ENCODE measurements around the gene ZBTB18. TPM values are rescaled to one million over a fixed set of nuclear protein-coding genes. Genes with fewer than 3 reads are reported as not detected.

ZBTB18 gene
- total RNA-seq, 1 experiment from 2014 or later, result 1.8 TPM

DNA sequence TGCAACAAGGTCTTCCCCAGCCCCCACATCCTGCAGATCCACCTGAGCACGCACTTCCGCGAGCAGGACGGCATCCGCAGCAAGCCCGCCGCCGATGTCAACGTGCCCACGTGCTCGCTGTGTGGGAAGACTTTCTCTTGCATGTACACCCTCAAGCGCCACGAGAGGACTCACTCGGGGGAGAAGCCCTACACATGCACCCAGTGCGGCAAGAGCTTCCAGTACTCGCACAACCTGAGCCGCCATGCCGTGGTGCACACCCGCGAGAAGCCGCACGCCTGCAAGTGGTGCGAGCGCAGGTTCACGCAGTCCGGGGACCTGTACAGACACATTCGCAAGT is 3.8 kb downstream of the ZBTB18 start:
- no peak for DNase-seq (ENCODE audit: low read depth, low spot score)
- Histone ChIP-seq H3K79me2 (ENCODE audit: insufficient read depth, low read length) (no peaks in the 10 kb centered on the region), H3K27me3 (ENCODE audit: insufficient read depth, low read length) (peaks cover 48% of the 10 kb centered on the region), H3K4me1 (ENCODE audit: control insufficient read depth in 1 of 2, insufficient read depth in 2 of 2, low read length in 2 of 2) (no peaks in the 10 kb centered on the region), H3K9ac (ENCODE audit: low read length) (no peak overlapping the region), H4K20me1 (ENCODE audit: insufficient read depth) (no peaks in the 10 kb centered on the region; the same call in 1 of the 2 replicates), H3K4me2 (ENCODE audit: low read length) (no peak overlapping the region), H3K9me3 (ENCODE audit: control insufficient read depth in 1 of 2, insufficient read depth in 1 of 2, low read depth in 1 of 2, low read length in 2 of 2) (no peaks in the 10 kb centered on the region), H3K9me2 (ENCODE audit: insufficient read depth) (no peaks in the 10 kb centered on the region), H2AFZ (ENCODE audit: low read depth, low read length, poor library complexity, severe bottlenecking) (no peak overlapping the region), H3K27ac (ENCODE audit: low read depth, low read length) (no peak overlapping the region), H3K4me3 (replicated peaks in 1 of 2; ENCODE audit: low read depth in 1 of 2, low read length in 2 of 2) (no peak overlapping the region), H3K36me3 (ENCODE audit: control insufficient read depth in 1 of 2, insufficient read depth in 2 of 2, low read length in 2 of 2) (no peaks in the 10 kb centered on the region)
- no TSS peak for BruUV-seq (replicated peaks)
- RAD21 ChIA-PET (ENCODE audit: low non-redundant PET in 1 of 2, low total read pairs in 2 of 2, uncharacterized antibody in 2 of 2, unreplicated experiment in 2 of 2), result no interaction called here
- ATAC-seq, result no peak
- TF ChIP-seq ZNF274 (IDR thresholded peaks at IDR 0.05; ENCODE audit: low read depth, low read length) (no peak), FOSL1 (IDR thresholded peaks at IDR 0.05; ENCODE audit: low read depth) (no peak), MAX (IDR thresholded peaks at IDR 0.05) (no peak), POLR2A (IDR thresholded peaks at IDR 0.05; ENCODE audit: borderline replicate concordance, extremely low read depth, insufficient read depth, insufficient read length) (no peak), RAD21 (IDR thresholded peaks at IDR 0.05; ENCODE audit: low read depth) (no peak), SIN3A (IDR thresholded peaks at IDR 0.05; ENCODE audit: low read depth) (no peak), POLR2AphosphoS5 (IDR thresholded peaks at IDR 0.05; ENCODE audit: low read depth, low read length) (no peak), CEBPB (IDR thresholded peaks at IDR 0.05; ENCODE audit: low read depth) (no peak), TCF7L2 (IDR thresholded peaks at IDR 0.05; ENCODE audit: borderline replicate concordance, extremely low read depth, insufficient read depth, insufficient read length) (no peak), SP1 (IDR thresholded peaks at IDR 0.05; ENCODE audit: low read depth) (no peak), EGR1 (IDR thresholded peaks at IDR 0.05; ENCODE audit: low read depth) (no peak), YY1 (IDR thresholded peaks at IDR 0.05; ENCODE audit: extremely low read depth, insufficient replicate concordance, low read depth, low read length) (no peak), JUND (IDR thresholded peaks at IDR 0.05) (no peak), REST (IDR thresholded peaks at IDR 0.05; ENCODE audit: low read depth) (no peak), EZH2phosphoT487 (IDR thresholded peaks at IDR 0.05; ENCODE audit: borderline replicate concordance) (no peak), EZH2 (IDR thresholded peaks at IDR 0.05) (no peak)
- TF ChIP-seq, protein P1, sequence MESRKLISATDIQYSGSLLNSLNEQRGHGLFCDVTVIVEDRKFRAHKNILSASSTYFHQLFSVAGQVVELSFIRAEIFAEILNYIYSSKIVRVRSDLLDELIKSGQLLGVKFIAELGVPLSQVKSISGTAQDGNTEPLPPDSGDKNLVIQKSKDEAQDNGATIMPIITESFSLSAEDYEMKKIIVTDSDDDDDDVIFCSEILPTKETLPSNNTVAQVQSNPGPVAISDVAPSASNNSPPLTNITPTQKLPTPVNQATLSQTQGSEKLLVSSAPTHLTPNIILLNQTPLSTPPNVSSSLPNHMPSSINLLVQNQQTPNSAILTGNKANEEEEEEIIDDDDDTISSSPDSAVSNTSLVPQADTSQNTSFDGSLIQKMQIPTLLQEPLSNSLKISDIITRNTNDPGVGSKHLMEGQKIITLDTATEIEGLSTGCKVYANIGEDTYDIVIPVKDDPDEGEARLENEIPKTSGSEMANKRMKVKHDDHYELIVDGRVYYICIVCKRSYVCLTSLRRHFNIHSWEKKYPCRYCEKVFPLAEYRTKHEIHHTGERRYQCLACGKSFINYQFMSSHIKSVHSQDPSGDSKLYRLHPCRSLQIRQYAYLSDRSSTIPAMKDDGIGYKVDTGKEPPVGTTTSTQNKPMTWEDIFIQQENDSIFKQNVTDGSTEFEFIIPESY (IDR thresholded peaks at IDR 0.05; ENCODE audit: extremely low read depth, insufficient replicate concordance, low read length), result no peak
- TF ChIP-seq, protein P2, sequence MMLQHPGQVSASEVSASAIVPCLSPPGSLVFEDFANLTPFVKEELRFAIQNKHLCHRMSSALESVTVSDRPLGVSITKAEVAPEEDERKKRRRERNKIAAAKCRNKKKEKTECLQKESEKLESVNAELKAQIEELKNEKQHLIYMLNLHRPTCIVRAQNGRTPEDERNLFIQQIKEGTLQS (IDR thresholded peaks at IDR 0.05), result no peak
- TF ChIP-seq, protein P3, sequence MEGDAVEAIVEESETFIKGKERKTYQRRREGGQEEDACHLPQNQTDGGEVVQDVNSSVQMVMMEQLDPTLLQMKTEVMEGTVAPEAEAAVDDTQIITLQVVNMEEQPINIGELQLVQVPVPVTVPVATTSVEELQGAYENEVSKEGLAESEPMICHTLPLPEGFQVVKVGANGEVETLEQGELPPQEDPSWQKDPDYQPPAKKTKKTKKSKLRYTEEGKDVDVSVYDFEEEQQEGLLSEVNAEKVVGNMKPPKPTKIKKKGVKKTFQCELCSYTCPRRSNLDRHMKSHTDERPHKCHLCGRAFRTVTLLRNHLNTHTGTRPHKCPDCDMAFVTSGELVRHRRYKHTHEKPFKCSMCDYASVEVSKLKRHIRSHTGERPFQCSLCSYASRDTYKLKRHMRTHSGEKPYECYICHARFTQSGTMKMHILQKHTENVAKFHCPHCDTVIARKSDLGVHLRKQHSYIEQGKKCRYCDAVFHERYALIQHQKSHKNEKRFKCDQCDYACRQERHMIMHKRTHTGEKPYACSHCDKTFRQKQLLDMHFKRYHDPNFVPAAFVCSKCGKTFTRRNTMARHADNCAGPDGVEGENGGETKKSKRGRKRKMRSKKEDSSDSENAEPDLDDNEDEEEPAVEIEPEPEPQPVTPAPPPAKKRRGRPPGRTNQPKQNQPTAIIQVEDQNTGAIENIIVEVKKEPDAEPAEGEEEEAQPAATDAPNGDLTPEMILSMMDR (IDR thresholded peaks at IDR 0.05 in 2 of 3, conservative IDR thresholded peaks at IDR 0.05 in 1 of 3; ENCODE audit: borderline replicate concordance in 1 of 3, insufficient read depth in 1 of 3, low read depth in 2 of 3, low read length in 2 of 3), result no peak
- CTCF ChIA-PET, result no interaction called here
- intact Hi-C loops (cut with micrococcal nuclease), result no loop called here
- POLR2A ChIA-PET, result no interaction called here

All from HCT116 (cell line).